HCT116 (cell line): ENCODE results near the gene SAYSD1. TPM values are rescaled to one million over a fixed set of nuclear protein-coding genes. Genes with fewer than 3 reads are reported as not detected.

Experiments
- ATAC-seq: fragments of 200-7000 bp; cut with Tn5 transposase; 2 replicates; pipeline ENCODE4 v1.9.1; 2020; ENCODE audit warnings: mild to moderate bottlenecking, moderate library complexity
- BruUV-seq: library from RNA; stranded (reverse); fragments of 400-500 nt; replicated peaks from 2 replicates; lab custom pipeline; 2021; lab: Mats Ljungman, UMichigan
- CTCF ChIA-PET: fragments of 300-600 bp; sonication (Branson Sonifier 250); formaldehyde crosslinking; loops from one replicate; lab custom pipeline; 2021; ENCODE audit warnings: antibody characterized with exemption; lab: Charles Lee
- POLR2A ChIA-PET: fragments of 300-600, 350-600 bp; sonication (Branson Sonifier 250); formaldehyde crosslinking; loops from one replicate; lab custom pipeline; 2021; ENCODE audit warnings: antibody characterized with exemption; lab: Charles Lee
- RAD21 ChIA-PET, 2 experiments: fragments of 300-600 bp; sonication (Branson Sonifier 250); formaldehyde crosslinking; loops; one replicate each; lab custom pipeline; 2023; ENCODE audit warnings: low total read pairs in 2 of 2; ENCODE audit not compliant: uncharacterized antibody in 2 of 2, unreplicated experiment in 2 of 2, low non-redundant PET in 1 of 2; lab: Charles Lee
- DNase-seq: peaks from one replicate; pipeline ENCODE4 v3.0.0-alpha.2; 2010; ENCODE audit warnings: low read depth, low spot score
- H2AFZ ChIP-seq: fragments of 200-600 bp; shearing (Covaris generic), sonication (generic); 2 replicates; pipeline ENCODE4 v1.6.1; 2017; ENCODE audit warnings: low read depth, mixed run types, mixed read lengths, antibody characterized with exemption, low read length; ENCODE audit not compliant: poor library complexity, severe bottlenecking
- H3K27ac ChIP-seq: 2 replicates; pipeline ENCODE4 v1.5.1; 2012; ENCODE audit warnings: low read depth, low read length
- H3K27me3 ChIP-seq: fragments of 200-600 bp; sonication (generic); 2 replicates; pipeline ENCODE4 v1.6.1; 2016; ENCODE audit warnings: mixed run types, low read length, mixed read lengths; ENCODE audit not compliant: insufficient read depth
- H3K36me3 ChIP-seq, 2 experiments: fragments of 200-500 bp in 1 of 2; fragments of 200-600 bp in 1 of 2; sonication (Bioruptor generic) in 1 of 2; sonication (generic) in 1 of 2; 2 replicates each; pipeline versions ENCODE4 v1.5.1 to v1.6.1; 2014 to 2016; ENCODE audit warnings: low read length in 2 of 2, inconsistent platforms in 1 of 2, mixed read lengths in 1 of 2, mixed run types in 1 of 2; ENCODE audit not compliant: insufficient read depth in 2 of 2, control insufficient read depth in 1 of 2
- H3K4me1 ChIP-seq, 2 experiments: fragments of 200-600 bp in 1 of 2; sonication (generic) in 1 of 2; 2 replicates each; pipeline versions ENCODE4 v1.5.1 to v1.6.1; 2012 to 2017; ENCODE audit warnings: low read length in 2 of 2, inconsistent platforms in 1 of 2, mild to moderate bottlenecking in 1 of 2, mixed read lengths in 1 of 2, mixed run types in 1 of 2, moderate library complexity in 1 of 2; ENCODE audit not compliant: insufficient read depth in 2 of 2, control insufficient read depth in 1 of 2
- H3K4me2 ChIP-seq: fragments of 200-600 bp; sonication (generic); 2 replicates; pipeline ENCODE4 v1.6.1; 2017; ENCODE audit warnings: mixed run types, low read length, mixed read lengths
- H3K4me3 ChIP-seq, 2 experiments: fragments of 200-600 bp in 1 of 2; sonication (generic) in 1 of 2; replicated peaks in 1 of 2; 2 replicates each; pipeline ENCODE4 v1.5.1; 2011 to 2016; ENCODE audit warnings: low read length in 2 of 2, control low read depth in 1 of 2, low read depth in 1 of 2, mild to moderate bottlenecking in 1 of 2, mixed read lengths in 1 of 2, mixed run types in 1 of 2
- H3K79me2 ChIP-seq: fragments of 200-600 bp; sonication (generic); 2 replicates; pipeline ENCODE4 v1.6.1; 2017; ENCODE audit warnings: mild to moderate bottlenecking, mixed run types, low read length, moderate library complexity, mixed read lengths; ENCODE audit not compliant: insufficient read depth
- H3K9ac ChIP-seq: fragments of 200-600 bp; sonication (generic); 2 replicates; pipeline ENCODE4 v1.6.1; 2016; ENCODE audit warnings: low read length, mixed read lengths
- H3K9me2 ChIP-seq: fragments of 200-600 bp; sonication (generic), shearing (Covaris generic); 2 replicates; pipeline ENCODE4 v1.6.1; 2017; ENCODE audit warnings: mixed run types, mild to moderate bottlenecking, moderate library complexity; ENCODE audit not compliant: insufficient read depth
- H3K9me3 ChIP-seq, 2 experiments: fragments of 200-500 bp in 1 of 2; fragments of 200-600 bp in 1 of 2; sonication (Bioruptor generic) in 1 of 2; sonication (generic) in 1 of 2; 2 replicates each; pipeline ENCODE4 v1.6.1; 2014 to 2017; ENCODE audit warnings: low read length in 2 of 2, mixed read lengths in 2 of 2, inconsistent platforms in 1 of 2, low read depth in 1 of 2, mild to moderate bottlenecking in 1 of 2, mixed run types in 1 of 2, moderate library complexity in 1 of 2; ENCODE audit not compliant: control insufficient read depth in 1 of 2, insufficient read depth in 1 of 2
- H4K20me1 ChIP-seq: fragments of 200-600 bp; sonication (generic), shearing (Covaris generic); 2 replicates; pipeline ENCODE4 v1.6.1; 2017; ENCODE audit warnings: mixed run types, mild to moderate bottlenecking, moderate library complexity; ENCODE audit not compliant: insufficient read depth
- CEBPB ChIP-seq: IDR thresholded peaks from 2 replicates; pipeline ENCODE4 v1.6.1; 2012; ENCODE audit warnings: low read depth
- EGR1 ChIP-seq: IDR thresholded peaks from 2 replicates; pipeline ENCODE4 v1.6.1; 2012; ENCODE audit warnings: low read depth
- EZH2 ChIP-seq: fragments of 200-600 bp; sonication (generic); IDR thresholded peaks from 2 replicates; pipeline ENCODE4 v1.6.1; 2017; ENCODE audit warnings: antibody characterized with exemption, mixed run types
- EZH2phosphoT487 ChIP-seq: fragments of 200-600 bp; IDR thresholded peaks from 2 replicates; pipeline ENCODE4 v1.6.1; 2018; ENCODE audit warnings: antibody characterized with exemption, borderline replicate concordance
- FOSL1 ChIP-seq: IDR thresholded peaks from 2 replicates; pipeline ENCODE4 v1.6.1; 2012; ENCODE audit warnings: low read depth
- JUND ChIP-seq: IDR thresholded peaks from 2 replicates; pipeline ENCODE4 v1.6.1; 2012
- RAD21 ChIP-seq: IDR thresholded peaks from 2 replicates; pipeline ENCODE4 v1.6.1; 2012; ENCODE audit warnings: low read depth, mild to moderate bottlenecking
- SIN3A ChIP-seq: IDR thresholded peaks from 2 replicates; pipeline ENCODE4 v1.6.1; 2012; ENCODE audit warnings: low read depth
- SP1 ChIP-seq: IDR thresholded peaks from 2 replicates; pipeline ENCODE4 v1.6.1; 2012; ENCODE audit warnings: low read depth
- TCF7L2 ChIP-seq: IDR thresholded peaks from 2 replicates; pipeline ENCODE4 v1.7.0; 2011; ENCODE audit warnings: borderline replicate concordance, inconsistent platforms; ENCODE audit not compliant: insufficient read depth, insufficient read length; ENCODE audit errors: extremely low read depth
- YY1 ChIP-seq: IDR thresholded peaks from 2 replicates; pipeline ENCODE4 v1.6.1; 2011; ENCODE audit warnings: low read length, low read depth, moderate library complexity, mild to moderate bottlenecking; ENCODE audit not compliant: insufficient replicate concordance; ENCODE audit errors: extremely low read depth
- intact Hi-C: fragments of 100-400 bp; cut with micrococcal nuclease; formaldehyde crosslinking; loops from 2 replicates; pipeline ENCODE4 v1.10.0; 2022
- total RNA-seq: library from RNA; stranded (reverse); gene quantifications from one replicate; pipeline ENCODE4 v1.2.1, GENCODE V29; 2021; ENCODE audit not compliant: unreplicated experiment
- TF ChIP-seq, protein P1 (sequence below), 3 experiments: fragments of 200-600 bp in 1 of 3; sonication (generic) in 1 of 3; IDR thresholded peaks in 2 of 3; conservative IDR thresholded peaks in 1 of 3; 2 replicates each; pipeline ENCODE4 v1.5.1; 2012 to 2017; ENCODE audit warnings: low read depth in 2 of 3, low read length in 2 of 3, antibody characterized with exemption in 1 of 3, borderline replicate concordance in 1 of 3, control low read depth in 1 of 3, mild to moderate bottlenecking in 1 of 3, mixed read lengths in 1 of 3, mixed run types in 1 of 3, moderate library complexity in 1 of 3; ENCODE audit not compliant: insufficient read depth in 1 of 3
- TF ChIP-seq, protein P2 (sequence below): IDR thresholded peaks from 2 replicates; pipeline ENCODE4 v1.6.1; 2012

Gene SAYSD1
- total RNA-seq, 1 experiment from 2014 or later, result 10.1 TPM

DNA sequence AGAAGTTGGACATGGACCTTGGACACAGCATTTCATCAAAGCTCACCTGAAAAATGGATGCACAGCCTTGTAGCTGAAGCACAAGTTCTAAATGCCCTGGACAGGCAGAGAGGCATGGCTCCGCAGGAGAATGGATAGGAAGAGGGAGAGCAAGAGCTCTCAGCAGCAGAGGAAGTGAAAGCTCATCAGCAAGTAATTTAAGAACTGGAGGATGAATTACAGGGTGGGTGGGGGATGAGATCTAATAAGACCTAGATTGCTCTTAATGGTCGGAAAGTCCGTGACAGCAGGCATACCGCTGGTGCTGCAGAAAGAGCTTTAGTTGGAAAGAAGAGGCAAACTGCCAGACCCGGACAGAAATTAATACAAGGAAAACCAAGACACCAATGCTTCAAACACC lies 37.3 kb upstream of the SAYSD1 start:
- H3K27me3 ChIP-seq, result peaks cover 50% of the 10 kb centered on the region
- no peak for ATAC-seq

DNA sequence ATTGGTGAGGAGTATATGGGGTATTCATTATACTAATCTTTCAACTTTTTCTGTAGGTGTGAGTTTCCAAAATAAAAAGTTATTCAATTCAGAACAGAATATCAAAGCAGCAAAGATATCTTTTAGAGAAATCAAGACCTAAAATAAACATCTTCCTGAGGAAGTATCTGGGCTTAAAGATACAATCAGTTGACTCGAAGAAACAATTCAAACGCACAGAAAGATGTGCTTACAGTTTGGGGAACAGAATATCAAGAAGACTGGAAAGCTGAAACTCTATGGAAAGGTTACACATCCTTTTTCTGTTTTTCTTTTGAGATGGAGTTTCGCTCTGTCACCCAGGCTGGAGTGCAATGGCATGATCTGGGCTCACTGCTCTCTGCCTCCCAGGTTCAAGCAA lies 36.2 kb upstream of the SAYSD1 start:
- H3K4me1 ChIP-seq, result no peaks in the 10 kb centered on the region
- no peaks in the 10 kb centered on the region for H4K20me1 ChIP-seq
- no TSS peak for BruUV-seq
- H3K4me3 ChIP-seq, result no peak overlapping the region
- H3K36me3 ChIP-seq, result no peaks in the 10 kb centered on the region
- ATAC-seq (no peak), DNase-seq (no peak)
- no peak overlapping the region for H3K9ac ChIP-seq
- CTCF ChIA-PET, result no interaction called here
- no peaks in the 10 kb centered on the region for H3K79me2 ChIP-seq
- H3K9me2 ChIP-seq, result no peaks in the 10 kb centered on the region
- no peak overlapping the region for H3K27ac ChIP-seq
- H3K4me2 ChIP-seq, result no peak overlapping the region
- intact Hi-C loops, result loop anchor here (10.0 kb wide), 1 partner anchor 146 kb away; no protein-coding TSS in a partner anchor
- peaks cover 53% of the 10 kb centered on the region for H3K27me3 ChIP-seq
- POLR2A ChIA-PET, result no interaction called here
- H3K9me3 ChIP-seq, result no peaks in the 10 kb centered on the region
- H2AFZ ChIP-seq, result no peak overlapping the region
- RAD21 ChIA-PET, result no interaction called here
- no peak for TF ChIP-seq YY1
- no peak for TF ChIP-seq EGR1
- TF ChIP-seq EZH2phosphoT487, result no peak
- no peak for TF ChIP-seq FOSL1
- TF ChIP-seq, protein P1, sequence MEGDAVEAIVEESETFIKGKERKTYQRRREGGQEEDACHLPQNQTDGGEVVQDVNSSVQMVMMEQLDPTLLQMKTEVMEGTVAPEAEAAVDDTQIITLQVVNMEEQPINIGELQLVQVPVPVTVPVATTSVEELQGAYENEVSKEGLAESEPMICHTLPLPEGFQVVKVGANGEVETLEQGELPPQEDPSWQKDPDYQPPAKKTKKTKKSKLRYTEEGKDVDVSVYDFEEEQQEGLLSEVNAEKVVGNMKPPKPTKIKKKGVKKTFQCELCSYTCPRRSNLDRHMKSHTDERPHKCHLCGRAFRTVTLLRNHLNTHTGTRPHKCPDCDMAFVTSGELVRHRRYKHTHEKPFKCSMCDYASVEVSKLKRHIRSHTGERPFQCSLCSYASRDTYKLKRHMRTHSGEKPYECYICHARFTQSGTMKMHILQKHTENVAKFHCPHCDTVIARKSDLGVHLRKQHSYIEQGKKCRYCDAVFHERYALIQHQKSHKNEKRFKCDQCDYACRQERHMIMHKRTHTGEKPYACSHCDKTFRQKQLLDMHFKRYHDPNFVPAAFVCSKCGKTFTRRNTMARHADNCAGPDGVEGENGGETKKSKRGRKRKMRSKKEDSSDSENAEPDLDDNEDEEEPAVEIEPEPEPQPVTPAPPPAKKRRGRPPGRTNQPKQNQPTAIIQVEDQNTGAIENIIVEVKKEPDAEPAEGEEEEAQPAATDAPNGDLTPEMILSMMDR (IDR thresholded peaks at IDR 0.05 in 2 of 3, conservative IDR thresholded peaks at IDR 0.05 in 1 of 3; ENCODE audit: borderline replicate concordance in 1 of 3, insufficient read depth in 1 of 3, low read depth in 2 of 3, low read length in 2 of 3), result no peak
- TF ChIP-seq TCF7L2, result no peak
- TF ChIP-seq SP1, result no peak
- no peak for TF ChIP-seq JUND
- no peak for TF ChIP-seq EZH2

More for the DNA sequence above, 37.3 kb upstream of the SAYSD1 start:
- H3K9me3 ChIP-seq, result no peaks in the 10 kb centered on the region
- ChIA-PET RAD21 (no interaction called here), CTCF (no interaction called here), POLR2A (no interaction called here)
- no peak overlapping the region for H3K4me2 ChIP-seq
- H3K9ac ChIP-seq, result no peak overlapping the region
- H2AFZ ChIP-seq, result no peak overlapping the region
- H4K20me1 ChIP-seq, result no peaks in the 10 kb centered on the region
- no peaks in the 10 kb centered on the region for H3K36me3 ChIP-seq
- no peaks in the 10 kb centered on the region for H3K79me2 ChIP-seq
- DNase-seq, result no peak
- H3K27ac ChIP-seq, result no peak overlapping the region
- intact Hi-C loops, result loop anchor here (10.0 kb wide), 1 partner anchor 147 kb away; no protein-coding TSS in a partner anchor
- no peak overlapping the region for H3K4me3 ChIP-seq
- H3K9me2 ChIP-seq, result no peaks in the 10 kb centered on the region
- H3K4me1 ChIP-seq, result no peaks in the 10 kb centered on the region
- no TSS peak for BruUV-seq
- TF ChIP-seq EZH2, result no peak
- no peak for TF ChIP-seq RAD21
- no peak for TF ChIP-seq CEBPB
- no peak for TF ChIP-seq JUND
- TF ChIP-seq, protein P1 (IDR thresholded peaks at IDR 0.05 in 2 of 3, conservative IDR thresholded peaks at IDR 0.05 in 1 of 3; ENCODE audit: borderline replicate concordance in 1 of 3, insufficient read depth in 1 of 3, low read depth in 2 of 3, low read length in 2 of 3), result no peak
- TF ChIP-seq FOSL1, result no peak
- no peak for TF ChIP-seq YY1
- no peak for TF ChIP-seq SIN3A
- TF ChIP-seq SP1, result no peak
- TF ChIP-seq, protein P2, sequence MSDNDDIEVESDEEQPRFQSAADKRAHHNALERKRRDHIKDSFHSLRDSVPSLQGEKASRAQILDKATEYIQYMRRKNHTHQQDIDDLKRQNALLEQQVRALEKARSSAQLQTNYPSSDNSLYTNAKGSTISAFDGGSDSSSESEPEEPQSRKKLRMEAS, result no peak
